ENCODE results near the gene ASPRV1.

The ASPRV1 gene

GRCh38 chr2:69988086-69988635 is 26.7 kb upstream of the ASPRV1 start:
- DNase-seq = no peak

DNA sequence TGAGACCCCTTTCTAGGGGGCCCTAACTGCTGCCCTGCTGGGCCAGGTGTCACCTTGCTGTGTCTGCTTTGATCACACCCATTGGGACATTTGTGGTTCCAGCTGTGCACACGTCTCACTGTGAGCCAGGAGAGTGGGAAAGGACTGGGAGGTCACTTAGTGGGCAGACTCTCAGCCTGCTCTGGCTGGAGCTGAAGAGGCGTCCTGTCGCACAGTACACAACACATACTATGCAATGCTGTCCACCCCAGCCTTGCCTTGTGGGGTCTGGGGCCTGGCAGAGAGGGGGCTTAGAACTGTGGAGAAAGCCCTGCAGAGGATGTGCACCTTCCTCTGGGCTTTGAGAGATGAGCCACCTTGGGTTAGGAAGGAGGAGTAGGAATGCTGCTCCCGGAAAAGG is 25.3 kb upstream of the ASPRV1 start:
- no peak for DNase-seq

DNA sequence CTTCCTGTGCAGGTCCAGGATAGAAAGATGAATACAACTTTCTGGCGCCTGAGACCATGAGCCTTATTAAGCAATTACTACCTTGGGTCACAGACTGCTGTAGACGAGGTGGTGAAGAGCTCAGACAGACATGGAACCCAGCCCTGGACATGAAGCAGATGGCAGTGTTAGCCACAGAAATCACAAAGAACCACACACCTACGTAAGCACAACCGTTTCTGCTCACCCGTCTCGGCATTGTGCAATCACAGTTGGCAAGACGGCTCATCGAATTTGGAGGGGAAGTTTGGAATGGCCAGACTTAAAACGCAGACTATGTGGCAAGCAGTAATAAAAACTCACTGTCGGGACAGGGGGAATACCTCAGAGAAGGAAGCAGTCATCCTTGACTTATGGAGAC is 24.3 kb upstream of the ASPRV1 start:
- peak; percentile 60 to 63 for DNase-seq

DNA sequence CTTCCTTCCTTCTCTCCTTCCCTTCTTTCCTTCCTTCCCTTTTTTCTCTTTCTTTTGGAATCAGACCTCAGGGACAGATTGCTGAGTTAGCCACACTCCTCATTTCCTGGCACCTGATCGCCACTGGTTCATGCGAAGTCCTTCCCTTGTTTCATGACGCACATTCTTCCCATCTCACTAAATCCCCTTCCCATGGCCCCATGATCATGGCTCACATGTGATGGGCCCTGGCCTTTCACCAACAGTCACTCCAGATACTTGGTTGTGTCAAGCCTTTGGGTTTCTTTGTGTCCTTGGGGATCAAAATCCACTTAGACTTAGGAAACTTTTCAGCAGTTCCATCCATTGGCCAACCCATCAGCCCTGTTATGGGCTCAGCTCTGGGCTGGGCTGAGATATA is 23.8 kb upstream of the ASPRV1 start:
- DNase-seq = no peak

DNA sequence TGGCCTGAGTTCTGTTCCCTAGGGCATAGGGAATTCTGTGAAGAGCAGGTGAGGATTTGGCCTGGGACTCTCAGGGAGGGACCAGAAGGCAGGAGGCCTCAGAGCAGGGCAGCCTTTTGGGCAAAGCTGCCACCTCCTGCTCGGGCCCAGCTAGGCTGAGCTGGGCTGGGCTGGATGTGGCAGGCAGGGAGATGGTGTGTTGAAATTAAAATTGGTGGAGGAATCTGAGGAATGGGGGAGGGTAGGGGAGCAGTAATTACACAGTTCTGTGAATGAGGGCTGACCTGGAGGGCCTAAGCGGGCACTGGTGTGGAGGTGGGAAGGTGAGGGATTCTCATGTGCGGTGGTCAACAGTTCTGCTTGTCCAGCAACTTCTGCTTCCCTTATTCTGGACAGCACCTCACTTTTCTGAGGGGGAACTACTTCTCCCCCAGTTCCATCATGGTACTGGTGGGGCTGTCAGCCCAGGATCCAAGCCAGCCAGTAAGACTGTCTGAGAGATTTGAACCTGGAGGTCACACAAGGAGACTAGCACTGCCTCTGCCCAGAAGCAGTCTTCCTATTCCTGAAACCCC is 22.0 kb upstream of the ASPRV1 start:
- DNase-seq = no peak

GRCh38 chr2:69979902-69980807 is 18.7 kb upstream of the ASPRV1 start:
- DNase-seq = no peak

DNA sequence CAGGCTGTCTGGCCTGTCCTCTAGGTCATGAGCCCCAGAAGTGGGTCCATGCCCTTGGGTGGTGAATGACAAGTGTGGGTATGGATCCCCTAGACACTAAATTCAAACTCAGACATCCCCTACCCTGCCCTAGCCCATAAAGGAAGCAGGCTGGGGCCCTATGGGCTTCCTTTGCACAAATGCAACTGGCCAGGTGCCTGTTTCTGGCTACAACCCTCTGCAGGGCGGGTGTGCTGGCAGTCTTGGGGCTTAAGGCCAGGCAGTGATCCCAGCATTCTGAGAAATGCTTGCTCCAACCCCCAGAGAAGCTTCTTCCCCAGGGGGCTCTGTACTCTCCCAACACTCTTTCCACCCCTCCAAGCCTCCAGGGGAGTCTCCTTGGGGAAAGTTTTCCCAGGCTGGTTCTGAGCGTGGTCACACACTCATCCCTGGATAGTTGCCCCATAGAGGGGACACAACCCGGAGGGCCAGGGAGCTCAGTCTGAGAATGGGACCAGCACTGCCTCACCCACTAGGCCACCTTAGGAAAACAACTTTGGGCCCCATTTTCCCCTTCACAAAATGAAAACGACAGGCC is 16.6 kb upstream of the ASPRV1 start:
- no peak for DNase-seq

- no peak for DNase-seq
Measured at GRCh38 chr2:69977186-69977585, 15.8 kb upstream of the ASPRV1 start.

GRCh38 chr2:69975853-69976462 is 14.5 kb upstream of the ASPRV1 start:
- DNase-seq = no peak

- no peak for DNase-seq
Measured at GRCh38 chr2:69975136-69975852, 13.9 kb upstream of the ASPRV1 start.

- DNase-seq = no peak
Measured at GRCh38 chr2:69973335-69973735, 11.9 kb upstream of the ASPRV1 start.

- DNase-seq = no peak
Measured at GRCh38 chr2:69972822-69973221, 11.4 kb upstream of the ASPRV1 start.

DNA sequence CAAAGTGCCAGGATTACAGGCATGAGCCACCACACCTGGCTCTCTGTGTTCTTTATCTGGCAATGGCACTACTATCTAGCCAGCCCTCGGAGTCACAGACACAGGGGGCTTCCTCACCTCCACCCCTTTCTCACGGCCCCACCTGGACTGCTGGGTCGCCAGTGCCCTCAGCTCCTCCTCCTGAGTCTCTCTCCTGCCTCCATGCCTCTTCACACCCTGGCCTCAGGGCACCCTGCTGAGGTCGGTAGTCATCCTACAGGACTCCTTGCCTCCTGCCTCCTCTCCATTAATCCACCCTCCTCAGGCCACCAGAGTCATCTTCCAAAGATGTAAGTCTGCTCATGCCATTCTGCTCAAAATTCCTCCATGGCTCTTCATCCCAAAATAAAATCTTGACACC is 8.6 kb upstream of the ASPRV1 start:
- no peak for DNase-seq

GRCh38 chr2:69969126-69969983 is 7.9 kb upstream of the ASPRV1 start:
- no peak for DNase-seq

GRCh38 chr2:69968609-69969008 is 7.2 kb upstream of the ASPRV1 start:
- no peak for DNase-seq

DNA sequence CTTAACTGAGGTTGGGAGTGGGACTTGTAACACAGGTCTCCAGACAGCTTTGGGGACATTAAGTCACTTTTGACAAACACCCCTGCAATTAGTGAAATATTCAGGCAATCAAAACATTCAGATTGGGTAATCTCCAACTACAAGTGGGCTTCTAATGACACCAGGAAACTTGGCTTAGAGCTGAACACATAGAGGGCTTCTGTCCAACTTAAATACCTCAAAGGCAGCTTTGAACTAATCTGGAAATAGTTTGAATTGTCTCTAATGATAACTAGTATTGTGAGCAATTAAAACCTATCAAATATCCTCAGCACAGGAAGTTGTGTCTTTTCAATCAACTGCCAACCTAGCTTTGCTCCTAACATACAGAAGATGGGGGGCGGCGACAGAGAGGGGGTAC is 5.1 kb upstream of the ASPRV1 start:
- no peak for DNase-seq

GRCh38 chr2:69965756-69966445 is 4.5 kb upstream of the ASPRV1 start:
- DNase-seq = no peak

- no peak for DNase-seq
Measured at GRCh38 chr2:69964353-69964841, 3.0 kb upstream of the ASPRV1 start.

DNA sequence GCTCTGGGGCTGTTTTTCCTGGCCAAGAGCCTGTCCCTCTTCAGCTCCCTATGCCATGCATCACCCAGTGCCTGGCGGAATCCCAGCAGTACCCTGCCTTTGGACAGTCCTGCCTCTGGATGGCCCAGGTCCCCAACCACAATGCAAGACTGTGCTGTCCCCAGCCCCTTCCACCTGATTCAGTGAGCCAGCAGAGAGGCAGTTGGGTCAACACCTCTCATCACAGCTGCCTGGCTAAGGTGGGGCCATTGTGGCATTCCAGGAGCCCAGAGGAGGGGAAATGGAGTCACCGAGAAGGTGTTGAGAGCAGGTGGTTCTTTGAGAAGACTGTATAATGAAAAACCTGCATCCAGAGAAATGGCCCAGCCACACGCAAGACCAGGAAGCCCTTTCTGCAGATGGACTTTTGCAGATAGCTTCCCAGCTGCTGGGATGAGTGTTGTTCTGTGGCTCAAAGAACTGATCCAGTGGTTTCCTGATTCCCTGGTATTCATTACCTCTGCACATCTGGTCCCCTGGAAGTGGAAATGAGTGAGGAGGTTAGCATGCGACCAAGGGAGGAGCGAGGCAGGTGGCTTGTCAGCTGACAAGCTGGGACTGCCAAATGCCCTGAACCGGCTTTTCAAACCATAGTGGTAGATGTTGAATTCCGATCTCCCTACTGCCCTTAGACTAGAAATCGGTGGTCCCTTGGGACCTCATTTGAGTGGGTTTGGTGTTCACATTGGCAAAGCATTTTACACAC is 1.7 kb upstream of the ASPRV1 start:
- DNase-seq = no peak

DNA sequence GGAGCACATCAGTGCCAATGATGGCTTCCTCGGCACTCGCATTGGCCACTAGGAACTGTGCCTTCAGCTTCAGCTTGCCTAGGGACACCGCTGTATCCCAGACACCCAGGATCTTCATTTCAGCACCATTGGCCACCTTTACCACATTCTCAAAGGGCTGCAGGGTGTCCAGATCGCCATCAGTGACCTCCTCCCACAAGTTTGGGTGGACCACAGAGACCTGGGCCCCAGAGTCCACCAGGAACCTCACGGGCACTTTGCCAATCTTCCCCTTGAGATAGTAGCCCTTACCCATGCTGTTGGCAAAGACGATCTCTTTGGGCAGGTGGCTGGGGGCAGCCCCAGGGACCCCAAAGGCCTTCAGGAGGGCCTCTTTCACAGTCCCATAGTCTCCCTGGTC is 610 bp downstream of the ASPRV1 start:
- no peak for DNase-seq

Data from Kasumi-1 (cell line).